ENCODE measurements around the gene NPFFR2.

- TF ChIP-seq CTCF (IDR thresholded peaks at IDR 0.05; ENCODE audit: insufficient read depth, low read depth, low read length) = no peak
- no peak for TF ChIP-seq EZH2 (IDR thresholded peaks at IDR 0.05; ENCODE audit: insufficient read depth, low read length)
Observed at GRCh38 chr4:71995297-71995696, 36.5 kb upstream of the NPFFR2 start.
